ENCODE measurements around the gene ZFR. TPM values are rescaled to one million over a fixed set of nuclear protein-coding genes. Genes with fewer than 3 reads are reported as not detected.

Gene ZFR
- total and polyA plus RNA-seq, 2 experiments from 2014 or later, result 103 to 124 TPM

DNA sequence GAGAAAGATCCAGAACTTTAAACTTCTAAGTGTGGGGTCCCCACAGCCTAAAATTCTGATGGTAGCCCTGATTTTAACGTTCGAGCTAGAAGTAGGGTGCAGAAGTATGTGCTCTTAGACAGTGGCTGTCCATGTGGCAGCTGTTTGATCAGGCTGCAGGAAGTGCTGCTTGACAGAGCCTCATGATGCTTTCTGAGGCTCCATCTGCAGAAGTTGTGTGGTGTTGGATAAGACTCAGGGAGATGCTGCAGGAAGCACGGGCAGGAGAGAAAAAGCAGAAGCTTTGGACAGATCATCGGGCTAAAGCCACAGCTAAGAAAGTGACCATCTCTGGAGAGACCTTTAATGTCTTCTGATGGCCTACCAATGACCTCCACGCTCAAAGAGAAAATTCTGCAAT, 139.9 kb downstream of the ZFR start:
- Histone ChIP-seq H3K27me3 (replicated peaks; ENCODE audit: insufficient read depth) (no peaks in the 10 kb centered on the region), H3K9me3 (ENCODE audit: low read depth) (no peaks in the 10 kb centered on the region), H3K9me2 (ENCODE audit: insufficient read depth) (no peaks in the 10 kb centered on the region), H3K9ac (no peak overlapping the region), H4K20me1 (ENCODE audit: insufficient read depth) (no peaks in the 10 kb centered on the region), H3K4me2 (ENCODE audit: unreplicated experiment) (no peak overlapping the region), H3K4me1 (ENCODE audit: insufficient read depth) (peaks cover 4% of the 10 kb centered on the region; the same call in 1 of the 2 replicates), H3K27ac (no peak overlapping the region), H3K36me3 (ENCODE audit: low read depth) (no peaks in the 10 kb centered on the region), H3K4me3 (no peak overlapping the region), H3K79me2 (ENCODE audit: insufficient read depth) (peaks cover 100% of the 10 kb centered on the region), H2AFZ (no peak overlapping the region), H3F3A (ENCODE audit: insufficient read depth) (no peaks in the 10 kb centered on the region)
- in situ Hi-C loops (cut with MboI), result loop anchor here (25.0 kb wide), 1 partner anchor 467 kb away; no protein-coding TSS in a partner anchor
- WGBS, 2 experiments (ENCODE audit: low coverage in 1 of 2, low lambda C conversion rate in 2 of 2, missing lambda C conversion rate in 2 of 2), result 74 to 82% methylated on average over 5 of the region's 5 CpGs
- DNase-seq, result no peak
- no peak for TF ChIP-seq EZH2phosphoT487 (IDR thresholded peaks at IDR 0.05; ENCODE audit: insufficient read depth, low read depth)
- no peak for TF ChIP-seq EZH2 (IDR thresholded peaks at IDR 0.05; ENCODE audit: insufficient read depth, poor library complexity, severe bottlenecking)

MicroRNAs encoded within 50 kb of the gene (microRNA counts, 767-probe panel; counts per million panel counts)
- microRNA hsa-miR-579, result 4,634 counts per million, percentile 89 among the panel's probes with 10 or more counts

Small RNA genes lying within 50 kb of the gene (microRNA-seq; reads per million reads assigned to microRNA genes)
- 13.3 reads per million, percentile 20 among the genes with 10 or more reads in this experiment for gene MIR579 (ENCODE audit: borderline number of aligned reads)

Small RNA genes lying within 50 kb of the gene (small RNA-seq; reads per million reads assigned to genes)
- gene MIR579 (ENCODE audit: low read depth, low replicate concordance) (not detected), gene RNU6-378P (ENCODE audit: low read depth, low replicate concordance) (not detected)

Other genes starting within 250 kb of the ZFR start
- 13.4 and 48.8 TPM in 2 replicates for gene MTMR12, start 131.8 kb downstream of the ZFR start, total RNA-seq (2014; rRNA removed; shearing (Covaris generic))
- gene MTMR12, start 131.8 kb downstream of the ZFR start, polyA plus RNA-seq (2016; fragmentation: Nextera tagmentation; extraction: Ambion mirVana), result 5.1 and 5.5 TPM in 2 replicates
- gene SUB1, start 140.8 kb upstream of the ZFR start, total RNA-seq (2014; rRNA removed; shearing (Covaris generic)), result 200 and 350 TPM in 2 replicates
- gene SUB1, start 140.8 kb upstream of the ZFR start, polyA plus RNA-seq (2016; fragmentation: Nextera tagmentation; extraction: Ambion mirVana), result 462 and 489 TPM in 2 replicates